ENCODE measurements around the gene PLCL2. TPM values are rescaled to one million over a fixed set of nuclear protein-coding genes. Genes with fewer than 3 reads are reported as not detected.

Gene PLCL2
- total RNA-seq, 1 experiment from 2014 or later: 0.92 TPM

- no peak overlapping the region for H3K4me3 ChIP-seq (ENCODE audit: low read depth, low read length, poor library complexity, severe bottlenecking)
- no peaks in the 10 kb centered on the region for H3K9me3 ChIP-seq (ENCODE audit: low read depth, low read length, poor library complexity, severe bottlenecking)
- intact Hi-C loops (cut with micrococcal nuclease; ENCODE audit: unreplicated experiment): no loop called here
- no peaks in the 10 kb centered on the region for H3K4me1 ChIP-seq (ENCODE audit: insufficient read depth, low read length, poor library complexity, severe bottlenecking)
- no peak for TF ChIP-seq EZH2 (IDR thresholded peaks at IDR 0.05; ENCODE audit: borderline replicate concordance, low read depth, low read length, poor library complexity, severe bottlenecking)
- TF ChIP-seq, protein P1, sequence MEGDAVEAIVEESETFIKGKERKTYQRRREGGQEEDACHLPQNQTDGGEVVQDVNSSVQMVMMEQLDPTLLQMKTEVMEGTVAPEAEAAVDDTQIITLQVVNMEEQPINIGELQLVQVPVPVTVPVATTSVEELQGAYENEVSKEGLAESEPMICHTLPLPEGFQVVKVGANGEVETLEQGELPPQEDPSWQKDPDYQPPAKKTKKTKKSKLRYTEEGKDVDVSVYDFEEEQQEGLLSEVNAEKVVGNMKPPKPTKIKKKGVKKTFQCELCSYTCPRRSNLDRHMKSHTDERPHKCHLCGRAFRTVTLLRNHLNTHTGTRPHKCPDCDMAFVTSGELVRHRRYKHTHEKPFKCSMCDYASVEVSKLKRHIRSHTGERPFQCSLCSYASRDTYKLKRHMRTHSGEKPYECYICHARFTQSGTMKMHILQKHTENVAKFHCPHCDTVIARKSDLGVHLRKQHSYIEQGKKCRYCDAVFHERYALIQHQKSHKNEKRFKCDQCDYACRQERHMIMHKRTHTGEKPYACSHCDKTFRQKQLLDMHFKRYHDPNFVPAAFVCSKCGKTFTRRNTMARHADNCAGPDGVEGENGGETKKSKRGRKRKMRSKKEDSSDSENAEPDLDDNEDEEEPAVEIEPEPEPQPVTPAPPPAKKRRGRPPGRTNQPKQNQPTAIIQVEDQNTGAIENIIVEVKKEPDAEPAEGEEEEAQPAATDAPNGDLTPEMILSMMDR (conservative IDR thresholded peaks at IDR 0.05; ENCODE audit: low read depth, low read length): no peak
- POLR2A ChIA-PET (ENCODE audit: low non-redundant PET): no interaction called here
- H3K36me3 ChIP-seq (ENCODE audit: insufficient read depth, low read length, poor library complexity, severe bottlenecking): no peaks in the 10 kb centered on the region
- no peaks in the 10 kb centered on the region for H3K27me3 ChIP-seq (replicated peaks; ENCODE audit: insufficient read depth, low read depth, low read length, poor library complexity)
- H3K27ac ChIP-seq (ENCODE audit: low read depth, low read length, poor library complexity, severe bottlenecking): no peak overlapping the region
- no TSS peak for BruUV-seq (replicated peaks)
- CTCF ChIA-PET: no interaction called here
- no peak for DNase-seq (ENCODE audit: low spot score)
Measured at GRCh38 chr3:16994854-16995525, 110.2 kb downstream of the PLCL2 start.

DNA sequence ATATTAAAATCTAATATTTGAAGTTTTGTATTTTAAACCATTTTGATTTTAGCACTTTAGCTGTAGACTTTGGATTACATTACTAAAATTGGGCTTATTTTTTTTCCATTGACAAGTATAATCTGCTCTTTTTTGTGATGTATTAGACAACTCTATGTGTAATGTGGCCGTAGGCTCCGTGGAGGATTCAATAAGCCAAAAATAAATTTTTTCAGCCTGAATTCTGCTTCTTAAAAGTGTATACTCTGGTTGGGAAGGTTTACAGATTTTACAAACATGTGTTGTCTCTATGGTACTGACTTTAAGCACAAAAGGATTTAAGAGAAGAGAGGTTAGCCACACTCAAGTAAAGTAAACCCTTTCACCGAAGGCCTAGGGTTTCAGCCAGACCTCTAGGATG lies 110.8 kb downstream of the PLCL2 start:
- Histone ChIP-seq H3K36me3 (ENCODE audit: insufficient read depth, low read length, poor library complexity, severe bottlenecking) (no peaks in the 10 kb centered on the region), H3K27me3 (replicated peaks; ENCODE audit: insufficient read depth, low read depth, low read length, poor library complexity) (no peaks in the 10 kb centered on the region), H3K27ac (ENCODE audit: low read depth, low read length, poor library complexity, severe bottlenecking) (no peak overlapping the region), H3K4me1 (ENCODE audit: insufficient read depth, low read length, poor library complexity, severe bottlenecking) (no peaks in the 10 kb centered on the region), H3K4me3 (ENCODE audit: low read depth, low read length, poor library complexity, severe bottlenecking) (no peak overlapping the region), H3K9me3 (ENCODE audit: low read depth, low read length, poor library complexity, severe bottlenecking) (no peaks in the 10 kb centered on the region)
- DNase-seq (ENCODE audit: low spot score): no peak
- no TSS peak for BruUV-seq (replicated peaks)
- POLR2A ChIA-PET (ENCODE audit: low non-redundant PET): no interaction called here
- CTCF ChIA-PET: no interaction called here
- no peak for TF ChIP-seq EZH2 (IDR thresholded peaks at IDR 0.05; ENCODE audit: borderline replicate concordance, low read depth, low read length, poor library complexity, severe bottlenecking)
- TF ChIP-seq, protein P1 (conservative IDR thresholded peaks at IDR 0.05; ENCODE audit: low read depth, low read length): no peak
- intact Hi-C loops (cut with micrococcal nuclease; ENCODE audit: unreplicated experiment): no loop called here

GRCh38 chr3:16998236-16998923 lies 113.6 kb downstream of the PLCL2 start:
- Histone ChIP-seq H3K27me3 (replicated peaks; ENCODE audit: insufficient read depth, low read depth, low read length, poor library complexity) (no peaks in the 10 kb centered on the region), H3K9me3 (ENCODE audit: low read depth, low read length, poor library complexity, severe bottlenecking) (no peaks in the 10 kb centered on the region), H3K4me3 (ENCODE audit: low read depth, low read length, poor library complexity, severe bottlenecking) (no peak overlapping the region), H3K36me3 (ENCODE audit: insufficient read depth, low read length, poor library complexity, severe bottlenecking) (no peaks in the 10 kb centered on the region), H3K27ac (ENCODE audit: low read depth, low read length, poor library complexity, severe bottlenecking) (no peak overlapping the region), H3K4me1 (ENCODE audit: insufficient read depth, low read length, poor library complexity, severe bottlenecking) (no peaks in the 10 kb centered on the region)
- no peak for TF ChIP-seq EZH2 (IDR thresholded peaks at IDR 0.05; ENCODE audit: borderline replicate concordance, low read depth, low read length, poor library complexity, severe bottlenecking)
- TF ChIP-seq, protein P1 (conservative IDR thresholded peaks at IDR 0.05; ENCODE audit: low read depth, low read length): no peak
- ChIA-PET POLR2A (ENCODE audit: low non-redundant PET) (no interaction called here), CTCF (no interaction called here)
- DNase-seq (ENCODE audit: low spot score): no peak
- BruUV-seq (replicated peaks): no TSS peak
- intact Hi-C loops (cut with micrococcal nuclease; ENCODE audit: unreplicated experiment): no loop called here
